DOHH2 (cell line): ENCODE results near the gene GABRG3.

Experiments used
- H3F3A ChIP-seq: fragments of 200-600 bp; sonication (generic), shearing (Covaris generic); 2 replicates; pipeline ENCODE4 v1.6.0; 2016; ENCODE audit warnings: antibody characterized with exemption, mild to moderate bottlenecking; ENCODE audit not compliant: control insufficient read depth, insufficient read depth
- H3K27ac ChIP-seq: fragments of 200-600 bp; sonication (generic); 2 replicates; pipeline ENCODE4 v1.5.1; 2014; ENCODE audit warnings: low read depth, mild to moderate bottlenecking, low read length, moderate library complexity
- H3K27me3 ChIP-seq: fragments of 200-600 bp; sonication (generic); 2 replicates; pipeline ENCODE4 v1.6.1; 2014; ENCODE audit warnings: mild to moderate bottlenecking, low read length, mixed read lengths; ENCODE audit not compliant: control insufficient read depth
- H3K36me3 ChIP-seq: fragments of 200-600 bp; sonication (generic); 2 replicates; pipeline ENCODE4 v1.6.1; 2014; ENCODE audit warnings: mild to moderate bottlenecking, low read length, moderate library complexity, mixed read lengths; ENCODE audit not compliant: control insufficient read depth
- H3K4me1 ChIP-seq: fragments of 200-600 bp; sonication (generic); 2 replicates; pipeline ENCODE4 v1.6.1; 2014; ENCODE audit warnings: mild to moderate bottlenecking, low read length, mixed read lengths; ENCODE audit not compliant: control insufficient read depth
- H3K4me2 ChIP-seq: fragments of 200-600 bp; sonication (generic); 2 replicates; pipeline ENCODE4 v1.6.0; 2014; ENCODE audit warnings: mild to moderate bottlenecking, low read length, moderate library complexity
- H3K4me3 ChIP-seq: fragments of 200-600 bp; sonication (generic); 2 replicates; pipeline ENCODE4 v1.5.1; 2014; ENCODE audit warnings: mild to moderate bottlenecking, low read length, mixed read lengths
- H3K79me2 ChIP-seq: fragments of 200-600 bp; sonication (generic); 2 replicates; pipeline ENCODE4 v1.6.1; 2014; ENCODE audit warnings: mild to moderate bottlenecking, low read length, mixed read lengths; ENCODE audit not compliant: control insufficient read depth
- H3K9me2 ChIP-seq: fragments of 200-600 bp; sonication (generic); replicated peaks from 2 replicates; pipeline ENCODE4 v1.6.1; 2014; ENCODE audit warnings: mild to moderate bottlenecking, low read length, mixed read lengths; ENCODE audit not compliant: control insufficient read depth
- H3K9me3 ChIP-seq: fragments of 200-600 bp; sonication (generic); 2 replicates; pipeline ENCODE4 v1.6.1; 2014; ENCODE audit warnings: antibody characterized with exemption, low read length, mixed read lengths; ENCODE audit not compliant: control insufficient read depth, insufficient read depth
- H4K20me1 ChIP-seq: fragments of 200-600 bp; sonication (generic); 2 replicates; pipeline ENCODE4 v1.6.0; 2014; ENCODE audit warnings: low read depth, mild to moderate bottlenecking, antibody characterized with exemption, low read length, moderate library complexity; ENCODE audit not compliant: control insufficient read depth, insufficient read depth
- CTCF ChIP-seq: fragments of 200-600 bp; sonication (generic); IDR thresholded peaks from one replicate; pipeline ENCODE4 v1.5.1; 2014; ENCODE audit warnings: antibody characterized with exemption, mild to moderate bottlenecking, low read depth, low read length; ENCODE audit not compliant: poor library complexity, severe bottlenecking
- EZH2phosphoT487 ChIP-seq: fragments of 200-600 bp; sonication (generic); IDR thresholded peaks from 2 replicates; pipeline ENCODE4 v1.6.1; 2017; ENCODE audit warnings: borderline replicate concordance, mild to moderate bottlenecking, antibody characterized with exemption, low read length, moderate library complexity, mixed read lengths

GABRG3 gene

GRCh38 chr15:27438403-27439375, 467.7 kb downstream of the GABRG3 start:
- H3F3A ChIP-seq = no peaks in the 10 kb centered on the region
- no peak overlapping the region for H3K27ac ChIP-seq
- no peaks in the 10 kb centered on the region for H3K27me3 ChIP-seq
- no peaks in the 10 kb centered on the region for H3K9me2 ChIP-seq
- no peaks in the 10 kb centered on the region for H3K4me1 ChIP-seq
- no peaks in the 10 kb centered on the region for H3K79me2 ChIP-seq
- TF ChIP-seq EZH2phosphoT487 (no peak), CTCF (no peak)
- no peaks in the 10 kb centered on the region for H3K36me3 ChIP-seq
- no peaks in the 10 kb centered on the region for H4K20me1 ChIP-seq
- no peak overlapping the region for H3K4me3 ChIP-seq
- H3K4me2 ChIP-seq = no peak overlapping the region
- H3K9me3 ChIP-seq = no peaks in the 10 kb centered on the region; the same call in 1 of the 2 replicates

GRCh38 chr15:27441120-27441519, 470.1 kb downstream of the GABRG3 start:
- no peaks in the 10 kb centered on the region for H3K36me3 ChIP-seq
- TF ChIP-seq CTCF (no peak), EZH2phosphoT487 (no peak)
- H3K4me1 ChIP-seq = no peaks in the 10 kb centered on the region
- H3K9me3 ChIP-seq = no peaks in the 10 kb centered on the region; the same call in 1 of the 2 replicates
- H3K9me2 ChIP-seq = no peaks in the 10 kb centered on the region
- H3K4me3 ChIP-seq = no peak overlapping the region
- H3K79me2 ChIP-seq = no peaks in the 10 kb centered on the region
- H4K20me1 ChIP-seq = no peaks in the 10 kb centered on the region
- H3K27ac ChIP-seq = no peak overlapping the region
- H3F3A ChIP-seq = no peaks in the 10 kb centered on the region
- no peaks in the 10 kb centered on the region for H3K27me3 ChIP-seq
- no peak overlapping the region for H3K4me2 ChIP-seq

GRCh38 chr15:27448234-27448633, 477.3 kb downstream of the GABRG3 start:
- no peak overlapping the region for H3K4me3 ChIP-seq
- H3K9me3 ChIP-seq = peaks cover 13% of the 10 kb centered on the region
- H3K9me2 ChIP-seq = no peaks in the 10 kb centered on the region
- H3K79me2 ChIP-seq = no peaks in the 10 kb centered on the region
- no peak for TF ChIP-seq EZH2phosphoT487
- no peak for TF ChIP-seq CTCF
- H3K4me2 ChIP-seq = no peak overlapping the region
- H3K27ac ChIP-seq = no peak overlapping the region
- H3K36me3 ChIP-seq = no peaks in the 10 kb centered on the region
- H3K4me1 ChIP-seq = no peaks in the 10 kb centered on the region
- H4K20me1 ChIP-seq = no peaks in the 10 kb centered on the region
- H3K27me3 ChIP-seq = no peaks in the 10 kb centered on the region
- no peaks in the 10 kb centered on the region for H3F3A ChIP-seq
